K562 (cell line): ENCODE results near the gene PPIA. TPM values are rescaled to one million over a fixed set of nuclear protein-coding genes. Genes with fewer than 3 reads are reported as not detected.
A peak's percentile ranks its signal among the peaks of the same experiment; 100 is the strongest.
"Not testable (repeated sequence)": the region's sequence is repeated elsewhere in the genome, so short reads cannot be mapped to it uniquely, and the experiment has no call there.

Experiments
- ATAC-seq: fragments of 200-7000 bp; cut with Tn5 transposase; 3 replicates; pipeline ENCODE4 v1.9.1; 2020; ENCODE audit warnings: moderate library complexity
- BruUV-seq: library from RNA; stranded (reverse); fragments of 400-500 nt; replicated peaks from 2 replicates; lab custom pipeline; 2021; lab: Mats Ljungman, UMichigan
- CTCF ChIA-PET: fragments of 300-600 bp; formaldehyde crosslinking; extraction: SDS; loops from one replicate; lab custom pipeline; 2021; ENCODE audit warnings: low intra/inter-chr PET ratio; lab: Yijun Ruan, JAX
- POLR2A ChIA-PET: fragments of 300-600, 350-650 bp; sonication (Branson Sonifier 250); formaldehyde crosslinking; extraction: SDS; loops from one replicate; lab custom pipeline; 2021; ENCODE audit warnings: antibody characterized with exemption, inconsistent platforms; lab: Yijun Ruan, JAX
- DNase-seq, 4 experiments: peaks; one replicate each; pipeline versions ENCODE4 v3.0.0 to v3.0.0-alpha.2; 2011 to 2018; ENCODE audit warnings: low spot score in 3 of 4, mixed read lengths in 3 of 4; ENCODE audit errors: extremely low read depth in 1 of 4
- FAIRE-seq: peaks from 2 replicates; lab custom pipeline; 2011; peaks lifted over from hg19 to GRCh38; lab: Jason Lieb, UNC
- H2AFZ ChIP-seq: 2 replicates; pipeline ENCODE4 v1.6.0; 2011; ENCODE audit warnings: low read depth, low read length, control low read depth, inconsistent platforms
- H3K27ac ChIP-seq: fragments of 200-600 bp; 3 replicates; pipeline ENCODE4 v1.8.0; 2011; ENCODE audit warnings: low read depth, mild to moderate bottlenecking, control low read depth, inconsistent platforms, low read length, moderate library complexity, mixed read lengths; ENCODE audit errors: extremely low read depth
- H3K27me3 ChIP-seq, 2 experiments: fragments of 300-600 bp in 1 of 2; 2 replicates in 1 of 2; 3 replicates in 1 of 2; pipeline versions ENCODE4 v1.6.0 to v1.8.0; 2011; ENCODE audit warnings: inconsistent platforms in 2 of 2, low read length in 2 of 2, mild to moderate bottlenecking in 1 of 2, mixed read lengths in 1 of 2, moderate library complexity in 1 of 2; ENCODE audit not compliant: control insufficient read depth in 2 of 2, insufficient read depth in 2 of 2
- H3K36me3 ChIP-seq: fragments of 300-600 bp; 3 replicates; pipeline ENCODE4 v1.8.0; 2011; ENCODE audit warnings: mild to moderate bottlenecking, low read length, inconsistent platforms; ENCODE audit not compliant: control insufficient read depth, insufficient read depth
- H3K4me1 ChIP-seq, 2 experiments: fragments of 200-600 bp in 1 of 2; replicated peaks in 1 of 2; 2 replicates in 1 of 2; 3 replicates in 1 of 2; pipeline versions ENCODE4 v1.5.1 to v1.8.0; 2011; ENCODE audit warnings: inconsistent platforms in 2 of 2, low read length in 2 of 2, mild to moderate bottlenecking in 1 of 2, mixed read lengths in 1 of 2, moderate library complexity in 1 of 2; ENCODE audit not compliant: control insufficient read depth in 2 of 2, insufficient read depth in 2 of 2
- H3K4me2 ChIP-seq: 2 replicates; pipeline ENCODE4 v1.6.1; 2011; ENCODE audit warnings: low read length, control low read depth, inconsistent platforms, mixed read lengths; ENCODE audit not compliant: insufficient read depth
- H3K4me3 ChIP-seq: fragments of 200-600 bp; sonication (generic), shearing (Covaris generic); 2 replicates; pipeline ENCODE4 v1.5.1; 2016; ENCODE audit warnings: control low read depth, inconsistent platforms
- H3K79me2 ChIP-seq: fragments of 200-600 bp; 3 replicates; pipeline ENCODE4 v1.8.0; 2011; ENCODE audit warnings: low read length, inconsistent platforms; ENCODE audit not compliant: control insufficient read depth, insufficient read depth
- H3K9ac ChIP-seq, 2 experiments: 2 replicates each; pipeline versions ENCODE4 v1.6.0 to v1.6.1; 2011; ENCODE audit warnings: low read depth in 2 of 2, low read length in 2 of 2, control low read depth in 1 of 2, inconsistent platforms in 1 of 2, mild to moderate bottlenecking in 1 of 2, mixed read lengths in 1 of 2; ENCODE audit not compliant: insufficient read depth in 1 of 2
- H3K9me1 ChIP-seq: one replicate; pipeline ENCODE4 v1.6.0; 2011; ENCODE audit warnings: inconsistent platforms, mild to moderate bottlenecking, low read length, moderate library complexity; ENCODE audit not compliant: control insufficient read depth, insufficient read depth
- H3K9me3 ChIP-seq: replicated peaks from 2 replicates; pipeline ENCODE4 v1.5.1; 2011; ENCODE audit warnings: low read depth, low read length, inconsistent platforms; ENCODE audit not compliant: control insufficient read depth, insufficient read depth
- H4K20me1 ChIP-seq: replicated peaks from 2 replicates; pipeline ENCODE4 v1.6.1; 2011; ENCODE audit warnings: low read length, inconsistent platforms, mixed read lengths; ENCODE audit not compliant: control insufficient read depth, insufficient read depth
- ZNF121 ChIP-seq: sonication (generic); formaldehyde crosslinking; conservative IDR thresholded peaks from 2 replicates; pipeline ENCODE4 v1.8.0; 2022; ENCODE audit warnings: missing genetic modification reagents
- WGBS: fragments of 100-300 bp; shearing (Covaris generic); methylation state at CpG from one replicate; pipeline ENCODE4 v1.1.6; 2016; ENCODE audit warnings: low coverage, mixed read lengths; ENCODE audit not compliant: insufficient coverage; ENCODE audit errors: missing lambda C conversion rate; 5-methylcytosine and 5-hydroxymethylcytosine counted together
- in situ Hi-C: fragments of 300-500 bp; cut with MboI; formaldehyde crosslinking; loops from 4 replicates; pipeline ENCODE4 v1.15.0; 2018; ENCODE audit warnings: inconsistent platforms, mixed read lengths
- intact Hi-C: fragments of 100-400 bp; cut with micrococcal nuclease; formaldehyde crosslinking; loops from 2 replicates; pipeline ENCODE4 v1.14.2; 2022
- polyA plus RNA-seq, 8 experiments: library from polyadenylated mRNA; depleted of rRNA in 4 of 8; stranded (reverse) in 5 of 8; unstranded in 3 of 8; fragments of >200 nt; fragmentation: Nextera tagmentation in 2 of 8; fragmentation: Illumina TruSeq in 1 of 8; extraction: Ambion mirVana in 2 of 8; extraction: Trizol in 1 of 8; gene quantifications; 2 replicates each; pipeline versions ENCODE4 v1.2.1 to v1.2.3, GENCODE V29; 2011 to 2014; ENCODE audit warnings: inconsistent platforms in 1 of 8, missing spikeins in 1 of 8
- total RNA-seq, 7 experiments: library from RNA; depleted of rRNA in 6 of 7; stranded (reverse); fragments of >200 nt in 6 of 7; fragmentation: Illumina TruSeq in 2 of 7; extraction: Trizol in 2 of 7; gene quantifications; 2 replicates each; pipeline versions ENCODE4 v1.2.1 to v1.2.3, GENCODE V29; 2011 to 2021; ENCODE audit warnings: low replicate concordance in 1 of 7

PPIA gene
- total and polyA plus RNA-seq, 9 of the 15 experiments (the other 6 are each of a cell fraction or from before 2014, with no cell fraction given) = 2,583 to 7,504 (median 3,973) TPM

GRCh38 chr7:44842675-44843074, 46.2 kb downstream of the PPIA start:
- H3K36me3 ChIP-seq = peaks cover 54% of the 10 kb centered on the region
- H3K27me3 ChIP-seq, FAIRE-seq, H3K9ac ChIP-seq, H3K9me3 ChIP-seq, H3K4me3 ChIP-seq, H2AFZ ChIP-seq, BruUV-seq, ATAC-seq, H3K9me1 ChIP-seq, in situ Hi-C loops, H3K4me1 ChIP-seq, DNase-seq, H3K4me2 ChIP-seq, H3K27ac ChIP-seq: not testable (repeated sequence)
- intact Hi-C loops = loop anchor here (10.0 kb wide), 1 partner anchor 98 kb away; the partner anchor contains the start of gene ZMIZ2
- H3K79me2 ChIP-seq = peaks cover 94% of the 10 kb centered on the region
- CTCF ChIA-PET = interaction anchor here (0.6 kb wide), 1 partner anchor 46 kb away, joined by 3 read pairs; the partner anchor contains the start of gene PPIA
- POLR2A ChIA-PET = interaction anchor here (0.7 to 1.6 kb wide), 3 partner anchors 10 to 46 kb away, joined by 3 to 4 read pairs (median 3); partner anchors contain the start of gene PPIA
- 83% methylated on average over 7 of the region's 8 CpGs for WGBS
- peaks cover 15% of the 10 kb centered on the region; the same call in 1 of the 2 replicates for H4K20me1 ChIP-seq

- DNase-seq, H3K27me3 ChIP-seq, H3K27ac ChIP-seq, H3K4me2 ChIP-seq, H2AFZ ChIP-seq, FAIRE-seq, BruUV-seq, H3K9me3 ChIP-seq, H3K4me1 ChIP-seq, in situ Hi-C loops, H3K9me1 ChIP-seq, ATAC-seq, H3K4me3 ChIP-seq, H3K9ac ChIP-seq: not testable (repeated sequence)
- H4K20me1 ChIP-seq = peaks cover 15% of the 10 kb centered on the region; the same call in 1 of the 2 replicates
- ChIA-PET POLR2A (interaction anchor here (0.7 to 1.6 kb wide), 6 partner anchors 11 to 263 kb away, joined by 3 to 4 read pairs (median 4); partner anchors contain the start of genes OGDH and PPIA), CTCF (interaction anchor here (0.6 kb wide), 1 partner anchor 47 kb away, joined by 3 read pairs; the partner anchor contains the start of gene PPIA)
- WGBS = 85% methylated on average over 5 of the region's 5 CpGs
- TF ChIP-seq ZNF121 = peak; percentile 71
- peaks cover 89% of the 10 kb centered on the region for H3K79me2 ChIP-seq
- intact Hi-C loops = loop anchor here (10.0 kb wide), 1 partner anchor 99 kb away; the partner anchor contains the start of gene ZMIZ2
- peaks cover 52% of the 10 kb centered on the region for H3K36me3 ChIP-seq
These were observed 47.0 kb downstream of the PPIA start for GRCh38 chr7:44843440-44843839.
